NB4 (cell line): Measurements from ENCODE around the gene WNT7B.

Experiments used
- MYC ChIP-seq: IDR thresholded peaks from 2 replicates; pipeline ENCODE4 v1.6.1; 2011; ENCODE audit warnings: low read depth, low read length
- POLR2A ChIP-seq: IDR thresholded peaks from 2 replicates; pipeline ENCODE4 v1.6.1; 2011; ENCODE audit warnings: mild to moderate bottlenecking; ENCODE audit not compliant: insufficient read length; ENCODE audit errors: extremely low read depth
- TF ChIP-seq, protein P1 (sequence below): IDR thresholded peaks from one replicate; pipeline ENCODE4 v1.5.1; 2012; ENCODE audit warnings: low read depth, low read length
- TF ChIP-seq, protein P2 (sequence below): IDR thresholded peaks from 2 replicates; pipeline ENCODE4 v1.6.1; 2011; ENCODE audit warnings: low read depth, low read length

DNA sequence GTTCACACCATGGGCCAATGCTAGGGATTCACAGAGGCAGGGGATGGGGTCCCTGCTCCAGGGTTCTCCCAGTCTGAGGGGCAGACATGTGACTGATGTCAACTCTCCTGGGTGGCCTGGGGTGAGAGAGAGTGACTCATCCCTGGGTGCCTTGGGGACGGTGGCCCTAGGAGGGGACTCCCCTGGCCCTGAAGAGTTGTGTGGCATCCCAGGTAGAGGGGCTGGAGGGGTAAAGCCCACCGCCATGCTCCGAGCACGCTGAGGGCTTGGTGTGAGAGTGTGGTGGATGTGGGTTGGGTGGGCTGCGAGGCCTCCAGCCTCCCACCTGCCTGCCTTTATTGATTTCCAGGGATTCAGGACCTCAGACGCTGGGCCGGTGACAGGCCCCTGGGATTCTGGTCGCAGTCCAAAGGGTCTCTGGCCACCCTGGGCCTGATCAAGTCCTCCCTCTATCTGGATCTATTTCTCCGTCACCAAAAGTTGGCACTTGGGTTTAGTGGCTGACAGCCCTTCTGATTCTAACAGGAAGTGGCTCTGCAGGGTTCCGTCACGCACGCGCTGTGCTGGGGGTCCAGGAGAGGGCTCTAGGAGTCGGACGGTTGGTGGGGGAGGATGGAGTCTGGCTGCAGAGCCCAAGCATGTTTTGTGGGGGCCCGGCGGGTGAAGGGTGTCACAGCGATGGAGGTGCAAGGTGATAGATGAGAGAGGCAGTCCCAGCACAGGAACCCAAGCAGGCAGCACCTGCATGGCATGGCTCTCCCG lies 27.3 kb upstream of the WNT7B start:
- TF ChIP-seq POLR2A (no peak), MYC (no peak)
- TF ChIP-seq, protein P1, sequence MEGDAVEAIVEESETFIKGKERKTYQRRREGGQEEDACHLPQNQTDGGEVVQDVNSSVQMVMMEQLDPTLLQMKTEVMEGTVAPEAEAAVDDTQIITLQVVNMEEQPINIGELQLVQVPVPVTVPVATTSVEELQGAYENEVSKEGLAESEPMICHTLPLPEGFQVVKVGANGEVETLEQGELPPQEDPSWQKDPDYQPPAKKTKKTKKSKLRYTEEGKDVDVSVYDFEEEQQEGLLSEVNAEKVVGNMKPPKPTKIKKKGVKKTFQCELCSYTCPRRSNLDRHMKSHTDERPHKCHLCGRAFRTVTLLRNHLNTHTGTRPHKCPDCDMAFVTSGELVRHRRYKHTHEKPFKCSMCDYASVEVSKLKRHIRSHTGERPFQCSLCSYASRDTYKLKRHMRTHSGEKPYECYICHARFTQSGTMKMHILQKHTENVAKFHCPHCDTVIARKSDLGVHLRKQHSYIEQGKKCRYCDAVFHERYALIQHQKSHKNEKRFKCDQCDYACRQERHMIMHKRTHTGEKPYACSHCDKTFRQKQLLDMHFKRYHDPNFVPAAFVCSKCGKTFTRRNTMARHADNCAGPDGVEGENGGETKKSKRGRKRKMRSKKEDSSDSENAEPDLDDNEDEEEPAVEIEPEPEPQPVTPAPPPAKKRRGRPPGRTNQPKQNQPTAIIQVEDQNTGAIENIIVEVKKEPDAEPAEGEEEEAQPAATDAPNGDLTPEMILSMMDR = no peak
- TF ChIP-seq, protein P2, sequence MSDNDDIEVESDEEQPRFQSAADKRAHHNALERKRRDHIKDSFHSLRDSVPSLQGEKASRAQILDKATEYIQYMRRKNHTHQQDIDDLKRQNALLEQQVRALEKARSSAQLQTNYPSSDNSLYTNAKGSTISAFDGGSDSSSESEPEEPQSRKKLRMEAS = no peak
